Cerebellar nuclear complex (tissue), 1 donor: ENCODE results near the gene SLC12A3.

Experiments
- DNase-seq, 2 experiments: peaks; one replicate each; lab custom pipeline; 2025; lab: John Stamatoyannopoulos, UW

Gene SLC12A3

DNA sequence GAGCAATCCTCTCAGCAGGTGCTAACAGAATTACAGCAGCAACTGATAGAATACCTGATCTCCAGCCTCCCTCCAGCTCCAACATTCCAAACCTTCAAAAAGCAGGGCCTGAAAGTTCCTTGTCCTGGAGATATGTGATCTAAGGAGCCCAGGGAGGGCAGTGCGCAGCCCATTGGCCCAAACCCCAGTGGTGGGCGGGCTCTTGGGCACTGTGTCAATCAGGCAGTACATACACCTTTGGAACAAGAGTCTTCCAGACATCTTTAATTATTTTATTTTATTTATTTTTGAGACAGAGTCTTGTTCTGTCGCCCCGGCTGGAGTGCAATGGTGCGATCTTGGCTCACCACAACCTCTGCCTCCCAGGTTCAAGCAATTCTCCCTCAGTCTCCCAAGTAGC, 24.2 kb downstream of the SLC12A3 start:
- DNase-seq, result no peak

- DNase-seq, result no peak
These were observed 26.7 kb downstream of the SLC12A3 start for GRCh38 chr16:56891685-56892084.

DNA sequence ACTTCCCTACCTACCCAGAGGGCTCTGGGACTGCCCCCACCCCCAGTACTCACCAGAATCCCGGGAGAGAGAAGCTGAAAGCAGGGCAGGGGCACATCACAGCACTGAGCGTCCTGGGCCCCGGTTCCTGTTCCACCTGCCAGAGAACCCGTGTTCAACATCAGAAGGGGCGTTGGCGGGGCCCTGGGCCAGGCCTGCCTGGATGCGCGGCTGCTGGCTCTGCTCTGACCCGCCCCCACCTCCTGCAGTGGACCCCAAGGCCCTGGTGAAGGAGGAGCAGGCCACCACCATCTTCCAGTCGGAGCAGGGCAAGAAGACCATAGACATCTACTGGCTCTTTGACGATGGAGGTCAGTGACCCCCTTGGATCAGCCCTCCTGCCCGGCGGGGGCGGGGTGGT, 27.7 kb downstream of the SLC12A3 start:
- DNase-seq, result no peak

- DNase-seq, result no peak
These were observed 29.4 kb downstream of the SLC12A3 start for GRCh38 chr16:56894331-56894917.

DNA sequence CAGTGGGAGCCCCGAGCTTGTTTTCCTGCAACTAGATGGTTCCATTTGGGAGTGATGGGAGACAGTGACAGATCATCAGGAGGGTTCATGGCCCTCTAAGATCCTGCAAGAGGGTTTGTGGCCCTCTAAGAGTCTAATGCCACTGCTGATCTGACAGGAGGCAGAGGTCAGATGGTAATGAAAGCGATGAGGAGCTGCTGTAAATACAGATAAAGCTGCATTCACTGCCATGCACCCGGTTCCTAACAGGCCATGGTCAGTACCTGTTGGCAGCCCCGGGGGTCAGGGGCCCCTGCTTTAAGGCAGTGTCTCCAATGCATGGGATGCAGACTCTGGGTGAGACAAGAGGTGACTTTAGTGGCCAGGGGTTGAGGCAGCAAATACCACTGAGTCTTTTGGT, 30.8 kb downstream of the SLC12A3 start:
- no peak for DNase-seq

DNA sequence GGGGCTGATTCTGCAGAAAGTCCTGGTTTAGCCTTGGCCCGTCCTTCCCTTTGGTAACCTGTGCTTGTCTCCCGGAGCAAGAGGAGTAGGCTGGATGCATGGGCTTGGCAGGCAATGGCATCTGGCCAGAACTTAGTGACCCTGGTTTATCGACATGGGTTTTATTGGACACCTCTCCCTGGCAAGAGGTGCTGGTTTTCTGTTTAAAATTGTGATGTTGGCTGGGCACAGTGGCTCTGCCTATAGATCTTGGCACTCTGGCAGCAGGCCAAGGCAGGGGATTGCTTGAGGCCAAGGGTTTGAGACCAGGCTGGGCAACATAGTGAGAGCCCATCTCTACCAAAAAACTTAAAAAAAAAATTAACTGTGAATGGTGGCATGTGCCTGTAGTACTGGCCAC, 31.2 kb downstream of the SLC12A3 start:
- no peak for DNase-seq

DNA sequence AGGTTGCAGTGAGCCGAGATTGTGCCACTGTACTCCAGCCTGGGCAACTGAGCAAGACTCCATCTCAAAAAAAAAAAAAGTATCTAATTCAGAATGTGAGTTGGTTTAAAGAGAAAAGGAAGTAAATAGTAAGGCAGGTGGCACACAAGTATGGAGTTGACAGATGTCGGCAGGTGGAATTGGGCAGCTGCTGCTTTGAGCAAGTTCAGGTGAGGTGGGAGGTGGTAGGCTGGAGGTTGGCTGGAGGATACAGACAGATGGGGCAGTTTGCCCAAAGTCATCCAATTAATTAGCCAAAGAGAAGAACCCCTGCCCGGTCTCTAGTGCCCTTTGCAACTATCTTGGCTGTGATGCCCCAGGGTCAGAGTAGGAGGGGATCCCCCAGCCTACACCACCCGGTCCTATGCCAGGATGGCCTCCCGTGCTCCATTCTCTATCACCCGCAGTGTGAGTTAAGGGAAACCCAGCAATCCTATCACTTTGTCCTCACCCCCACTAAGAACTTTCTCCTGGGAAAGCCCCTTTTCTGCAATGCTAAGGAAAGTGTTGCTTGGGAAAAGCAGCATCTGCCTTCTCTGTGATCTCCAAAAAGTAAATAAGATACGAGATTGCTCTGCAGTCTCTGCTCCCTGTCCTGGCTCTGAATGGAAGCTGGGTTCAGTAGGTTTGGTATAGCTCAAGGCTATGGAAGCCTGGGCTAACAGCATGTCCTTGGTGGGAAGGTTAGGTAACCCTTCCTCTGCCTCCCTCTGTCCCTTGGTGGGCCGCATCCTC, 32.2 kb downstream of the SLC12A3 start:
- no peak for DNase-seq

- DNase-seq, result no peak
These were observed 33.8 kb downstream of the SLC12A3 start for GRCh38 chr16:56898847-56899246.

GRCh38 chr16:56903866-56904265, 38.9 kb downstream of the SLC12A3 start:
- no peak for DNase-seq

- DNase-seq, result no peak
These were observed 42.4 kb downstream of the SLC12A3 start for GRCh38 chr16:56907401-56907800.

- no peak for DNase-seq
These were observed 44.5 kb downstream of the SLC12A3 start for GRCh38 chr16:56909527-56909979.

- no peak for DNase-seq
These were observed 45.1 kb downstream of the SLC12A3 start for GRCh38 chr16:56910112-56910511.

DNA sequence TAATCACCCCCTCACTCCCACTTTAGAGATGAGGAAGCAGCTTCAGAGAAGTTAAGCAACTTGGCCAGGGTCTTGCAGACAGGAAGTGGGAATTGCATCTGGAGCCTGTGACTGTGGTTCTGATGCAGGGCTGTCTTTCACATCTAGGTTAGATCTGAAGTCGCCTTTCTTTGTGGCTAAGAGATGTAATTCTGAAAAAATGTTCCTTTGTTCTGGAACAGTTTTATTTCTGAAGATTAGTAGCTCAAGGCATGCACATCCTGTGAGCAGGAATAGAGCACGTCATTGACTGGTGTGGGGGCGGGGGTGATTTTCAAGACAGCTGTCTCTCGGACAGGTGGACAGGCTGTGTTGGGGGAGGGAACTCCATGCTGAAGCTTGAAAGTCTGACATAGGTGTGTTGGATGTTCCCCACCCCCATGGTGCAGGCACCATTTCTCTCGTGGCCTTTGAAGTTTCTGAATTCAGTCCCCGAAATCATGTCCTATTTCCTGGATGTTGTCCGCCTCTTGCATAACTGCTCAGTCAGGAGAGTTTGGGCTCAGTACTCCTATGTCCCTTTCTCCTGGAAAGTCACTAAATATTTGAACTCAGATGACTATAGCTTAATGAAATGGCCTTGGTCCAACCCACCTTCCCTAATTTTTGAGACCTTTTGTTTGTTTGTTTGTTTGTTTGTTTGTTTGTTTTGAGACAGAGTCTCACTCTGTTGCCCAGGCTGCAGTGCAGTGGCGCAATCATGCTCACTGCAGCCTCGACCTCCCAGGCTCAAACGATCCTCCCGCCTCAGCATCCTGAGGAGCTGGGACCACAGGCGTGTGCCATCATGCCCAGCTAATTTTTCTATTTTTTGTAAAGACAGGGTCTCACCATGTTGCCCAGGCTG, 45.9 kb downstream of the SLC12A3 start:
- DNase-seq, result no peak

DNA sequence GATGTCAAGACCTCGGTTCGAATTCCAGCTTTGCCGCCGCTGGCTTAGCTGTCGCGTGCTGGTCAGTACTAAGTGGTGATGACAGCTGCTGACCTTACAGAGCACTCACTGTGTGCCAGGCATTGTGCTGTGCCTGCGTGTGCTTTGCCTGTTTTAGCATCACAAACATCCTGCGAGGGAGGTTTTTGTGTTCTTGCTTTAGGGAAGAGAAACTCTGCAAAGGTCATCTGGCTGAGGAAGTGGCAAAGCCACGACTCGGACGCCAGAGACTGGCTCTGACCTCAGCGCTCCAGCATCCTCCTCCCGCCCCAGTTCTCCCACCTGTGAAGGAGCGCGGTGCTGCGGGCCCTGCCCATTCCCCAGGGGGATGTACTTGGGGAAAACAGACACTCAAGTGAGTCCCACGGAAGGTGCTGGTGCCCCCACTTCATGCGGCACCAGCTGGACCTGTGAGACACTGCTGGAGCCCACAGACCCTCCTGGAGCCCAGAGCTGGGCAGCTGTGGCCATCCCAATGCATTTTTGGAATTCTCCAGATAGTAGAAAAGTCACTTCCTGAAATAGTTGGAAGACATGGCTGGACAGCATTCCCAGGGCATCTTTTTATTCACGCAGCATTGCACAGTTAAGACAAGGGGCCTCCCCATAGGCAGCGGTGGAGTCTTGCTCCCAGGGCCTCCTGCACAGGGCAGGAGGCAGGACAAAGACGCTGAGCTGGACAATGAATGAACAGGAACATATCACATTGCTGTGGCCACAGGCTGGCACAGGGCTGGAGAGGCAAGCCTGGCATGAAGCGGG, 47.0 kb downstream of the SLC12A3 start:
- DNase-seq, result no peak

DNA sequence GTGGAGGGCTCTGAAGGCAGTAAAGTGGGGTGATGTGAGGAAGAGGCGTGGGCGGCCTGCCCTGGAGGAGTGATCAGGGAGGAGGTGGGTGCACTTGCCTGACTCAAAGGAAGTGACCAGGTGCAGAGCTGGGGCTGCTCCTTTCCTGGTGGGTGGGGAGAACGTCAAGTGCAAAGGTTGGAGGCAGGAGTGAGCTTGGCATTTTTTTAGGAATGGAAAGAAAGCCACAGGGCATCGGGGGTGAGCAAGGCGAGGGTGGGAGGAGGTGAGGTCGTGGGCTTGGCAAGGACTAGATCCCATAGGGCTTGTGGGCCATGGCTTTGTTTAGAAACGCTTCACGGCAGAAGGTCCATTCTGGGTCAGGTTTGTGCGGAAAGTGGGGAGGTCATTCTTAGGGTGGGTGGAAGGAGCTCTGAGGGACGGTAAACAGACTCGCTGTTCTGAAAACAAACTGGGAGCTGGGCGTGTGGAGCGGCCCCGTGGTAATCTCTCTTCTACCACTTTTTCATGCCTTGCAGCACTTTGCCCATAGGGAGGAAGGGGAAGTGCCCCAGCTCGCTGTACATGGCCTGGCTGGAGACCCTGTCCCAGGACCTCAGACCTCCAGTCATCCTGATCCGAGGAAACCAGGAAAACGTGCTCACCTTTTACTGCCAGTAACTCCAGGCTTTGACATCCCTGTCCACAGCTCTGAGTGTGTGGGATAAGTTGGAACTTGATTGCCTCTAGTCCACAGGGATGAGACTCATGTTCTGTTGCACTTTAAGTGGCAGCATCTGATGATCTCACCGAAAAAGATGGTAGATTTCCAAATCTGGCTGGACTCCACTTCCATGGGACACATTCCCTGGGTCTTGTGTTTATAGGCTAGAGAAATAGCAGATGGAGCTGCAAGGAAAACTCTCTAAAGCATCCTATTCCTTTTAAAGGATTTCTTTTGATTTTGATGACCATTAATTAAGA, 48.0 kb downstream of the SLC12A3 start:
- DNase-seq, result no peak

DNA sequence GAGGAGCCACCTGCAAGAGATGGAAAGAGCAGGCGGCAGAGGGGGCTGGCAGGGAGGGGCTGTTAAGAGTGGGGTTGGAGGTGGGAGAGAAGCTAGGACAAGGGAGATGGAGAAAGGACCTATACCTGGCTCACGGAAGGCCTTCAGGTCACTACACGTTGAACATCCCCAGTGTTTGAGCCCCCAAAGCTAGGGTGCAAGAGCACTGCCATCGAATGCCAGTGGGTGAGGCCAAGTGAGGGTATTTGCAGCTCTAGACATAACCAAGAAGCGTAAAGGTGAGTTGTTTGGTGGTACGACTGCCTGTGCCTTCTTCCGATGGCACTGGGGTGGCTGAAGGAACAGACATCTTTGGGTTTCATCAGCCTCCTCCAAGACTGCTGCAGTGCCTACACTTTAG, 49.9 kb downstream of the SLC12A3 start:
- no peak for DNase-seq

GRCh38 chr16:56915336-56916119, 50.5 kb downstream of the SLC12A3 start:
- DNase-seq, result no peak

DNA sequence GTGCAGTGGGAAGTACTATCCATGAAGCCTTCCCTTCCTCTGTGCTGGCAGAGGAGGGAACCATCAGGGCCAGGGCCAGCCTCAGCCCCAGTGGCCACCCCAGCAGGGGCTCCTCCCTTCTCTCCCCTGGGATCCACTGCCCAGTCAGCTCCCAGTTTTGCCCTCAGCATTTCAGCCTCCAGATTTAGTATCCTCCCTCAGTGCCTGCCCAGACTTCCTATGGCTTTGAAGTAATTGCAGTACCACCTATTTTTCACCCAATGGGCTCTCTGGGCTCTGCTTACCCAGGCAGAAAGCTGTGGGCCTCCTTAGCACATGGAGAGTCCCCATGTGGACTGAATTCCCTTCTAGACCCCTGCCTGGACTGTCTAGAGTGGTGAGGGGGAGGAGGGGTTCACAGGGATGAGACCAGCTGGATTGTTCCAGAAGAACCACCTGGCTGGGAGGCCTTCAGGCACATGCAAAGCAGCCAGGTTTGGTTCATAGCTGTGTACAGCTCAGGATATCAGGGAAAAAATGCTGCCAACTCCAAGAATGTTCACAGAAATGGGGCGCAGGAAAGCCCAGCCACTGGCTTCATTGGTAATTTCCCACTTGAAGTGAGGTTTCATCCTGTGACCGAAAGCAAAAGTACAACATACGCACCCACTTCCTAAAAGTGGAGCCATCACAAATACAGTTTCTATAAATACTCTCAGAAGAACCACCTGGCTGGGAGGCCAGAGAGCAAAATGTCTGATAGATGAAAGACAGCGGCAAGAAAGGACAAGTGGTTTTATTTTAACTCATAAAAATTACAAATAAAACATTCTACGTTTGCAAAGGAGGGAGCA, 51.8 kb downstream of the SLC12A3 start:
- no peak for DNase-seq

- DNase-seq, result no peak
These were observed 53.5 kb downstream of the SLC12A3 start for GRCh38 chr16:56918467-56919012.
